ENCODE results near the gene MAML3.
A peak's percentile ranks its signal among the peaks of the same experiment; 100 is the strongest.

MAML3 gene

GRCh38 chr4:139913398-139913990 lies 240.5 kb downstream of the MAML3 start:
- no peak for DNase-seq (ENCODE audit: insufficient read length, low spot score)
- TF ChIP-seq POLR2AphosphoS5 (IDR thresholded peaks at IDR 0.05; ENCODE audit: low read depth, low read length) (no peak), PAX5 (IDR thresholded peaks at IDR 0.05; ENCODE audit: insufficient read depth, low read length, severe bottlenecking) (no peak), POU2F2 (IDR thresholded peaks at IDR 0.05; ENCODE audit: low read depth, low read length) (no peak), POLR2A (IDR thresholded peaks at IDR 0.05; ENCODE audit: low read depth, low read length) (no peak), TAF1 (IDR thresholded peaks at IDR 0.05; ENCODE audit: low read depth, low read length) (no peak), SPI1 (IDR thresholded peaks at IDR 0.05; ENCODE audit: low read depth, low read length) (no peak)
- no peak for FAIRE-seq

DNA sequence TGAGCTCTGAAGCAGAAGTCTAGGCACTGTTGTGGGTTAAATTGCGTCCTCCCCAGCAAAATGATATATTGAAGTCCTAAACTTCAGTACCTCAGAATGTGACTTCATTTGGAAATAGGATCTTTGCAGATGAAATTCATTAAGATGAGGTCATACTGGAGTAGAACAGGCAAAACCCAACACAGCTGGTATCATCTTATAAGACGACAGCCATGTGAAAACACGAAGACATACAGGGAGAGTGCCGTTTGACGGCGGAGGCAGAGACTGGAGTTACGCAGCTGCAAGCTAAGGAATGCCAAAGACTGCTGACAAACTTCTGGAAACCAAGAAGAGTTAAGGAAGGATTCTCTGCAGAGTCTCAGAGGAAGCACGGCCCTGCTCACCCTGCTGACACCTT lies 241.5 kb downstream of the MAML3 start:
- no peak for FAIRE-seq
- no peak for DNase-seq (ENCODE audit: insufficient read length, low spot score)
- TF ChIP-seq POU2F2 (IDR thresholded peaks at IDR 0.05; ENCODE audit: low read depth, low read length) (no peak), TAF1 (IDR thresholded peaks at IDR 0.05; ENCODE audit: low read depth, low read length) (no peak), SPI1 (IDR thresholded peaks at IDR 0.05; ENCODE audit: low read depth, low read length) (no peak), POLR2A (IDR thresholded peaks at IDR 0.05; ENCODE audit: low read depth, low read length) (no peak), PAX5 (IDR thresholded peaks at IDR 0.05; ENCODE audit: insufficient read depth, low read length, severe bottlenecking) (no peak), POLR2AphosphoS5 (IDR thresholded peaks at IDR 0.05; ENCODE audit: low read depth, low read length) (no peak)

DNA sequence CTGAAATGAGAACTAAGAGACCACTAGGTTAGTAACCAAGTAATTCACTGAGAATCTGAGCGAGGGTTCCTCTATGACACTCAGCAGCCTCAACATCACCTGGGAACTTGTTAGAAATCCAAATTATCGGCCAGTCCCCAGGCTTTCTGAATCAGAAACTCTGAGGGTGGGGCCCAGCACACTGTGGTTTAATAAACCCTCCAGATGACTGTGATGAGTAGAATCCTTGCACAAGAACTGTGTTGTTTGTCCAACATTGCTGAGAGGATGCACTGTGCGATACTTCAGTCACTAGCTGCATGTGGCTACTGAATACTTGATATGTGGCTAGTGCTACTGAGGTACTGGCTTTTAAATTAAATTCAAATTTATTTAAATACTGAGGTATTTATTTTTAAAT lies 243.9 kb downstream of the MAML3 start:
- FAIRE-seq (no peak), DNase-seq (ENCODE audit: insufficient read length, low spot score) (no peak)
- TF ChIP-seq TAF1 (IDR thresholded peaks at IDR 0.05; ENCODE audit: low read depth, low read length), result no peak
- no peak for TF ChIP-seq SPI1 (IDR thresholded peaks at IDR 0.05; ENCODE audit: low read depth, low read length)
- TF ChIP-seq PAX5 (IDR thresholded peaks at IDR 0.05; ENCODE audit: insufficient read depth, low read length, severe bottlenecking), result no peak

GRCh38 chr4:139908636-139909437 lies 245.1 kb downstream of the MAML3 start:
- TF ChIP-seq POLR2AphosphoS5 (IDR thresholded peaks at IDR 0.05; ENCODE audit: low read depth, low read length) (no peak), TAF1 (IDR thresholded peaks at IDR 0.05; ENCODE audit: low read depth, low read length) (no peak), PAX5 (IDR thresholded peaks at IDR 0.05; ENCODE audit: insufficient read depth, low read length, severe bottlenecking) (no peak), SPI1 (IDR thresholded peaks at IDR 0.05; ENCODE audit: low read depth, low read length) (no peak), POLR2A (IDR thresholded peaks at IDR 0.05; ENCODE audit: low read depth, low read length) (no peak), POU2F2 (IDR thresholded peaks at IDR 0.05; ENCODE audit: low read depth, low read length) (no peak)
- DNase-seq (ENCODE audit: insufficient read length, low spot score) (no peak), FAIRE-seq (no peak)

DNA sequence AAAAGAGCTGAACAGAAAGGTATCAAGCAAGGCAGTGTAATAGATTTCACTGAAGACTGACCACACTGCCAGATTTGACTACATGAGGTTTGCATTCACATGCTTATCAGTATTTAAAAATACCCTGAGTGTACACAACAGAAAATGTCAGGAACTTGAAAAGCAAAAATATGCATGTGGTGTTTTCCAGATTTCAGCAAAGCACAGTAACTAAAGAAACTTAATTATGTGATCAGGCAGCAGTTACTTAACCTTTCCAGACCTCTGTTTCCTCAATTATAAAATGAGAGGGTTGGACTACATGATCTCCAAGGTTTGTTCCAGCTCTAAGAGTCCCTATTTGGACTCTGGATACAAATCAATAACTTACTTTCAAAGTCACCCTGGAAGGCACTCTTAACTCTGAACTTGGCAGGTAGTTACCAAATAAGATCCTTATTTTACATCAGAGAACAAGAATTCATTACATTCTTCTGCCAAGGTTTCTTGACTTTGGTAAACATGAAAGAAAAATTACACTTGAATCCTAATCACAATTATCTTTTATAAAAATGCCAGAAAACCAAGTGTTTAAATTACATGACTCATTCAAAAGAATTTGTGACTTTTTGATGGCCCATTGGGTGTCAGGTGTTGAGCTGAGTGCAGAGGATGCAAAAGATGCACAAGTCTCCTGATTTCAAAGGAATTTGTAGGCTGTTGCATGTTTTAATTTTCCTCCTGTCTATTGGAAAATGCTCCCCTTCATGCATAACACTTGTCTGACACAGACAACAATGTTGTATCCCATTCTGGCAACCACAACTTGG lies 246.8 kb downstream of the MAML3 start:
- FAIRE-seq, result peak; percentile 60
- no peak for TF ChIP-seq POU2F2 (IDR thresholded peaks at IDR 0.05; ENCODE audit: low read depth, low read length)
- TF ChIP-seq POLR2AphosphoS5 (IDR thresholded peaks at IDR 0.05; ENCODE audit: low read depth, low read length), result no peak
- TF ChIP-seq SPI1 (IDR thresholded peaks at IDR 0.05; ENCODE audit: low read depth, low read length), result no peak
- no peak for TF ChIP-seq POLR2A (IDR thresholded peaks at IDR 0.05; ENCODE audit: low read depth, low read length)
- TF ChIP-seq TAF1 (IDR thresholded peaks at IDR 0.05; ENCODE audit: low read depth, low read length), result no peak
- TF ChIP-seq PAX5 (IDR thresholded peaks at IDR 0.05; ENCODE audit: insufficient read depth, low read length, severe bottlenecking), result no peak
- DNase-seq (ENCODE audit: insufficient read length, low spot score), result no peak

DNA sequence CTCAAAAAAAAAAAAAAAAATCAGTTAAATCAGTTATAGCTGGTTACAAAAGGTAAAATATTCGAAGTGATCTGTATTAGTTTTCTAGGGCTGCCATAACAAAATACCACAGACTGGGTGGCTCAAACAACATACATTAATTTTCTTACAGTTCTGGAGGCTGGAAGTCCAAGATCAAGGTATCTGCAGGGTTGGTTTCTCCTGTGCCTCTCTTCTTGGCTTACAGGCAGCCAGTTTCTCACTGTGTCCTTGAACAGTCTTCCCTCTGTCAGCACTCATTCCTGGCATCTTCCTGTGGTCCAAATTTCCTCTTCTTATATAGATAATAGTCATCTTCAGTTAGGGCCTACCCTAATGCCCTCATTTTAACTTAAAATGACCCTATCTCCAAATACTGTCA lies 248.5 kb downstream of the MAML3 start:
- TF ChIP-seq PAX5 (IDR thresholded peaks at IDR 0.05; ENCODE audit: insufficient read depth, low read length, severe bottlenecking), result no peak
- no peak for TF ChIP-seq POU2F2 (IDR thresholded peaks at IDR 0.05; ENCODE audit: low read depth, low read length)
- no peak for TF ChIP-seq POLR2AphosphoS5 (IDR thresholded peaks at IDR 0.05; ENCODE audit: low read depth, low read length)
- no peak for TF ChIP-seq POLR2A (IDR thresholded peaks at IDR 0.05; ENCODE audit: low read depth, low read length)
- TF ChIP-seq SPI1 (IDR thresholded peaks at IDR 0.05; ENCODE audit: low read depth, low read length), result no peak
- TF ChIP-seq TAF1 (IDR thresholded peaks at IDR 0.05; ENCODE audit: low read depth, low read length), result no peak
- DNase-seq (ENCODE audit: insufficient read length, low spot score), result no peak
- no peak for FAIRE-seq

DNA sequence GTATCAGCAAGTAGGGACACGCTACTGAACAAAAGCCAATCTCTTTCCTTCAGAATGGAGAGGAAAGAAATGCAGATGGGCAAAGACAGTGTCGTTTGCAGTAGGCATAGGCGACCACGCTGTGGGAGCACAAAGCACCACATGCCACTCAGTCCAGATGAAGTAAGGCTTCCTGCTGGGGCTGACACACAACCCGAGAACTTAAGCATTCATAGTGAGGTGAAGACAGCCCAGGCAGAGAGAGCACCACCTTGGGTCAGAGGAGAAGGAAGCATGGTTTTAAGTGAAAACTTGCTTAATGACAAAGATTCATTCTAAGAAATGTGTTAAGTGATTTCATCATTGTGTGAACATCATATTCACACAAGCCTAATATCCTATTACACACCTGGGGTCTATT lies 249.6 kb downstream of the MAML3 start:
- FAIRE-seq, result no peak

GRCh38 chr4:139903845-139904244 lies 250.1 kb downstream of the MAML3 start:
- TF ChIP-seq POU2F2 (IDR thresholded peaks at IDR 0.05; ENCODE audit: low read depth, low read length), result no peak
- TF ChIP-seq TAF1 (IDR thresholded peaks at IDR 0.05; ENCODE audit: low read depth, low read length), result no peak
- no peak for TF ChIP-seq POLR2A (IDR thresholded peaks at IDR 0.05; ENCODE audit: low read depth, low read length)
- TF ChIP-seq PAX5 (IDR thresholded peaks at IDR 0.05; ENCODE audit: insufficient read depth, low read length, severe bottlenecking), result no peak
- no peak for TF ChIP-seq SPI1 (IDR thresholded peaks at IDR 0.05; ENCODE audit: low read depth, low read length)
- TF ChIP-seq POLR2AphosphoS5 (IDR thresholded peaks at IDR 0.05; ENCODE audit: low read depth, low read length), result no peak
- no peak for FAIRE-seq
- DNase-seq (ENCODE audit: insufficient read length, low spot score), result no peak

More for the DNA sequence above, 249.6 kb downstream of the MAML3 start:
- TF ChIP-seq POU2F2 (IDR thresholded peaks at IDR 0.05; ENCODE audit: low read depth, low read length), result no peak
- no peak for TF ChIP-seq POLR2A (IDR thresholded peaks at IDR 0.05; ENCODE audit: low read depth, low read length)
- TF ChIP-seq SPI1 (IDR thresholded peaks at IDR 0.05; ENCODE audit: low read depth, low read length), result no peak
- TF ChIP-seq TAF1 (IDR thresholded peaks at IDR 0.05; ENCODE audit: low read depth, low read length), result no peak
- no peak for TF ChIP-seq POLR2AphosphoS5 (IDR thresholded peaks at IDR 0.05; ENCODE audit: low read depth, low read length)
- TF ChIP-seq PAX5 (IDR thresholded peaks at IDR 0.05; ENCODE audit: insufficient read depth, low read length, severe bottlenecking), result no peak
- DNase-seq (ENCODE audit: insufficient read length, low spot score), result no peak

Measured in GM12891 (cell line).